GM12874 (cell line): ENCODE results near the gene SCTR.

Experiments
- CTCF ChIP-seq: IDR thresholded peaks from 2 replicates; pipeline ENCODE4 v1.5.1; 2011; ENCODE audit warnings: low read depth, mild to moderate bottlenecking, control low read depth, low read length, moderate library complexity; ENCODE audit not compliant: insufficient read depth

The SCTR gene

GRCh38 chr2:119464981-119465380 is 59.3 kb downstream of the SCTR start:
- no peak for TF ChIP-seq CTCF

GRCh38 chr2:119463990-119464389 is 60.3 kb downstream of the SCTR start:
- TF ChIP-seq CTCF: no peak

- no peak for TF ChIP-seq CTCF
These were observed 61.1 kb downstream of the SCTR start for GRCh38 chr2:119463136-119463535.

- TF ChIP-seq CTCF: no peak
These were observed 61.7 kb downstream of the SCTR start for GRCh38 chr2:119462574-119462973.

- no peak for TF ChIP-seq CTCF
These were observed 62.5 kb downstream of the SCTR start for GRCh38 chr2:119461811-119462210.

GRCh38 chr2:119460076-119460475 is 64.2 kb downstream of the SCTR start:
- TF ChIP-seq CTCF: no peak

GRCh38 chr2:119455066-119455718 is 69.1 kb downstream of the SCTR start:
- no peak for TF ChIP-seq CTCF
